SU-DHL-6 (cell line): ENCODE measurements around the gene MARK3.
"Not testable (repeated sequence)": the region's sequence is repeated elsewhere in the genome, so short reads cannot be mapped to it uniquely, and the experiment has no call there.

Source experiments
- CTCF ChIP-seq: fragments of 200-600 bp; sonication (generic); IDR thresholded peaks from one replicate; pipeline ENCODE4 v1.5.1; 2017; ENCODE audit warnings: antibody characterized with exemption, mild to moderate bottlenecking, low read length, moderate library complexity; ENCODE audit not compliant: insufficient read depth, poor library complexity, severe bottlenecking
- EZH2phosphoT487 ChIP-seq: fragments of 200-600 bp; sonication (generic), shearing (Covaris generic); conservative IDR thresholded peaks from 2 replicates; pipeline ENCODE4 v1.6.1; 2018; ENCODE audit warnings: mild to moderate bottlenecking, antibody characterized with exemption, low read length, moderate library complexity, mixed read lengths

- not testable (repeated sequence) for TF ChIP-seq CTCF, EZH2phosphoT487
These were observed 140.4 kb downstream of the MARK3 start for GRCh38 chr14:103525430-103526246.
